PFSK-1 (cell line): Measurements from ENCODE around the gene PTH2.

ENCODE experiments used
- FOXP2 ChIP-seq: optimal IDR thresholded peaks from 2 replicates; pipeline ENCODE3; 2011; ENCODE audit warnings: borderline replicate concordance, control low read depth, inconsistent platforms; ENCODE audit not compliant: insufficient read depth; ENCODE audit errors: extremely low read length, extremely low read depth
- POLR2AphosphoS5 ChIP-seq: IDR thresholded peaks from 2 replicates; pipeline ENCODE4 v1.6.1; 2012; ENCODE audit warnings: low read depth, mild to moderate bottlenecking, control low read depth, low read length, moderate library complexity
- REST ChIP-seq, 2 experiments: IDR thresholded peaks; 2 replicates each; pipeline versions ENCODE4 v1.6.1 to v1.8.0; 2011 to 2012; ENCODE audit warnings: low read depth in 2 of 2, low read length in 2 of 2, control low read depth in 1 of 2, inconsistent platforms in 1 of 2, mild to moderate bottlenecking in 1 of 2, moderate library complexity in 1 of 2; ENCODE audit not compliant: insufficient read depth in 1 of 2
- SIN3A ChIP-seq: IDR thresholded peaks from 2 replicates; pipeline ENCODE4 v1.6.1; 2012; ENCODE audit warnings: mild to moderate bottlenecking, low read length, moderate library complexity, borderline replicate concordance; ENCODE audit not compliant: insufficient read depth
- TAF1 ChIP-seq: IDR thresholded peaks from 2 replicates; pipeline ENCODE4 v1.6.1; 2012; ENCODE audit warnings: low read length, control low read depth, borderline replicate concordance; ENCODE audit not compliant: insufficient read depth

The PTH2 gene

GRCh38 chr19:49453757-49454240 lies 30.6 kb upstream of the PTH2 start:
- TF ChIP-seq POLR2AphosphoS5 = no peak; the same call in 1 of the 2 replicates
- no peak for TF ChIP-seq REST (IDR thresholded peaks at IDR 0.05; ENCODE audit: insufficient read depth in 1 of 2, low read depth in 2 of 2, low read length in 2 of 2)
- no peak for TF ChIP-seq SIN3A
- no peak for TF ChIP-seq TAF1
- TF ChIP-seq FOXP2 = no peak

GRCh38 chr19:49453013-49453756 lies 29.9 kb upstream of the PTH2 start, which contains the start of gene ALDH16A1:
Gene ALDH16A1 (plus strand): TSS chr19:49453225. CDS start chr19:49453332, 107 bp downstream.
- peak; percentile 97 for TF ChIP-seq TAF1
- peak; percentile 55 for TF ChIP-seq FOXP2
- TF ChIP-seq REST (IDR thresholded peaks at IDR 0.05; ENCODE audit: insufficient read depth in 1 of 2, low read depth in 2 of 2, low read length in 2 of 2) = no peak; a peak in 1 of 4 replicates
- peak; percentile 99 for TF ChIP-seq POLR2AphosphoS5
- peak; percentile 54; the same call in 1 of the 2 replicates for TF ChIP-seq SIN3A

GRCh38 chr19:49451430-49452181 lies 28.4 kb upstream of the PTH2 start, which contains the start of gene PIH1D1:
Gene PIH1D1 (minus strand): TSS chr19:49451814. CDS start chr19:49451574, 240 bp downstream.
- TF ChIP-seq TAF1 = peak; percentile 76; the same call in 1 of the 2 replicates
- no peak for TF ChIP-seq REST (IDR thresholded peaks at IDR 0.05; ENCODE audit: insufficient read depth in 1 of 2, low read depth in 2 of 2, low read length in 2 of 2)
- TF ChIP-seq SIN3A = peak; percentile 79; the same call in 1 of the 2 replicates
- peak; percentile 82 for TF ChIP-seq POLR2AphosphoS5
- TF ChIP-seq FOXP2 = peak; percentile 99

- TF ChIP-seq REST (IDR thresholded peaks at IDR 0.05; ENCODE audit: insufficient read depth in 1 of 2, low read depth in 2 of 2, low read length in 2 of 2) = no peak
- TF ChIP-seq SIN3A = no peak
- TF ChIP-seq TAF1 = no peak
- TF ChIP-seq POLR2AphosphoS5 = no peak
- no peak for TF ChIP-seq FOXP2
These were observed 27.2 kb upstream of the PTH2 start for GRCh38 chr19:49450405-49450804.
